ENCODE measurements around the gene VPS26C. TPM values are rescaled to one million over a fixed set of nuclear protein-coding genes. Genes with fewer than 3 reads are reported as not detected.
A peak's percentile ranks its signal among the peaks of the same experiment; 100 is the strongest.
"Not testable (repeated sequence)": the region's sequence is repeated elsewhere in the genome, so short reads cannot be mapped to it uniquely, and the experiment has no call there.

Gene VPS26C
- total RNA-seq: 27.7 TPM

DNA sequence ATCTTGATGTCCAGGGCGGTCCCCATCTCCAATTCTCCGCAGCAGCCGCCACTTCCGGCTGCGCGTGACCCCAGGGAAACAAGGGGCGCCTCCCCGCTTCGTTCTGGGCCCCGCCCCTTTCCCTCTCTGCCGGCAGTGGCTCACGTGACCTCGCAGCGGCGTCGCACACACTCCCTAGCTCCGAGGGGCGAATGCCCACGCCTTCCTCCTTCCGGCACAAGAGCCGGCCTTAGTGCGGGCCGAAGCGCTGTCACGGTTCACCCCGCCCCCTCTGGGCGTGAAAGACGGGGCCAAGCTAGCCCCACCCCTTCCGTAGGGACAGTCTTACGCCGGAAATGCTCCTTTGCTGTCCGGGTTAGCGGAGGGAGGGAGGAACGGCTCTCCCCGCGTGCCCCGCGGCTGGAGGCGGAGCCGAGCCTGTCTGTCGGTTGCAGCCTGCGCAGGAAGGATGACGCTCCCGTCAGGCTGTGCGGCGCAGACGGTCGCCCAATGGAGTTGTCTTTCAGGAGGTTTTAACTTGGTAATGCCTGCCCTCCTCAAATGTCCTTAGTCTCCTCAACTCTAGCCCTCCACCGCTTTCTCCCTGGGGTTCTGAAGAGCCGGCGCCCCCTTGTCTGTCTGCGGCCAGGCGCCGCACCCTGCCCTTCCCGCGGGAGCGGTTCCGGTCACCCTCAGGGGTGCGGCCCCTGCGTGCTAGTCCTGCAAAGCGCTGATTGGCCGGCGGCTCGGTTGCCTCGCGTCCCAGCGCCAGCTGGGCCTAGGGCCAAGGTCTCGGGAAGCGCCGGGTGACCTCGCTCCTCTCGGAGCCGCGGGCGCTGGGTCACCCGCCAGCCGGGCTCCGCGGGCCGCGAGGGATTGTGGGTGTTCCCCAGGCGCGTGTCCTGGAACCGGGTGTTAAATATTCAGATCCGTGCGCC, at the start of gene VPS26C:
VPS26C (minus strand) TSS at position 66 of the 917 bp plus-strand sequence; CDS start at position 26, 40 bp downstream.
- ATAC-seq (peak; percentile 91), DNase-seq (ENCODE audit: low spot score) (peak; percentile 99)

DNA sequence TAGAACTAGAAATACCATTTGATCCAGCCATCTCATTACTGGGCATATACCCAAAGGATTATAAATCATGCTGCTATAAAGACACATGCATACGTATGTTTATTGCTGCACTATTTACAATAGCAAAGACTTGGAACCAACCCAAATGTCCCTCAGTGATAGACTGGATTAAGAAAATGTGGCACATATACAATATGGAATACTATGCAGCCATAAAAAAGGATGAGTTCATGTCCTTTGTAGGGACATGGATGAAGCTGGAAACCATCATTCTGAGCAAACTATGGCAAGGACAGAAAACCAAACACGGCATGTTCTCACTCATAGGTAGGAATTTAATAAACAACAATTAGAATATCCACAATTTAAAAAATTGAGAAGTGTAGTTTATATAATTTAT, 48.9 kb upstream of the VPS26C start:
- DNase-seq (ENCODE audit: low spot score); ATAC-seq: not testable (repeated sequence)

DNA sequence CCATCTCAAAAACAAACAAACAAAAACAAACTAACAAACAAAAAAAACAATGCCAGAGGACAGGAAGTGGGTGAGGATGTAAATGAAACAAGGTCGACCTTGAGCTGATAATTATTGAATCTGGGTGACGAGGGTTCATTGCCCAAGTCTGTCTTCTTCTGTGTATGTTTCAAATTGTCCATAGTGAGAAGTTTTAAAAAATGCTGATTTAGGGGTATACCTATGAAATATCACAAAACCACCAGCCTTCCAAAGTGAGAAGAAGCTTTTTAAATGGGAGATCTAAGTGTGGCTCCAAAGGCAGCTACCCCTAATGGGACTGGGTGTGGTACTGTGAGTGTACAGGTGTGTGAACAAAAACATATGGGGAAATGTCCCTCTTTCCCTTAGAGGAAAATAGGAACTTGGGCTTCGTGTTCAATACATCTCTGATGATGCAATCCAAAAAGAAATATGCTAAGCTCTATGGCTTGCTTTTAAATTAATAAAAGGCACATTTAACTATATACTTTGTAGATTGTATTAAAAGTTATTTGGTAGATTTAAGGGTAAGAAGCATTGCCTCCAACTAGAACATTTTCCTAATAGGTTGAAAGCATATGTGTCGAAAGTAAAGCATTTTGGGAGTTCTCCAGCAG, 33.1 kb upstream of the VPS26C start:
- ATAC-seq (no peak), DNase-seq (ENCODE audit: low spot score) (no peak)

DNA sequence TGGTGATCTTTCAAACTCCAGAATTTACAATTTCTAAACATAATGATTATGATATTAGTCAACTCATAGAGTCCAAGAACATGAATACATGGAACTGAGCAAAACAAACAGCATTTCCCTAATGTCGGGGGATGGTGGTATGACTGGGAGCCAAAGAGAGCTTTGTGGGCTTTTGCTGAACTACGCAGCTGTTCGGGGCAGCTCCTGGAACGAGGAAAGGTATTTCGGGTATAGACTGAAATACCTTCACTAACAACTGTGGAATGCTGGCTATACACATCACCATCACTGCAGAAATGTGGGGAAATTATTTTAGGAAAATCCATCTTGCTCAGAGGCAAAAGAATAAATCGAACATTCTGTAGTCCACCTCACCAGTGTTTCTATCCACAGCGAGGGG, 30.2 kb upstream of the VPS26C start:
- DNase-seq (ENCODE audit: low spot score): no peak
- ATAC-seq: no peak

DNA sequence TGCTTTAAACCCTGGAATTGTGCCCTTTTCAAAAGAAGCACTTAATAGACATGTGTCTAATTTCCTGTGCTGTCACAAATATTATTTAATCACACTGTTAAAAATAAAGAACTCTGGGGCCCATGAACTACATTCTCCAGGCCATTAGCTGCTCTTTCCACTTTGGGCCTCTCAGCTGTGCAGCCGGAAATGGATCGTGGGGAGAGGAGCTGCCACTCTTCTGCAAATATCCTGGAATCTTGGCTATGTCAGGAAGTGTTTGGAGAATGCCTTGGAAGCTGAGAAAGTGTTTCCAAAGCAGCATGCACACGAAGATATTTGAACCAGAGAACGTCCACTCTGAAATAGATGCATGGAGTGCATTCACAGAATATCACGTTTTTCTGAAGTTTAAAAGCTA, 27.5 kb upstream of the VPS26C start:
- ATAC-seq: no peak

DNA sequence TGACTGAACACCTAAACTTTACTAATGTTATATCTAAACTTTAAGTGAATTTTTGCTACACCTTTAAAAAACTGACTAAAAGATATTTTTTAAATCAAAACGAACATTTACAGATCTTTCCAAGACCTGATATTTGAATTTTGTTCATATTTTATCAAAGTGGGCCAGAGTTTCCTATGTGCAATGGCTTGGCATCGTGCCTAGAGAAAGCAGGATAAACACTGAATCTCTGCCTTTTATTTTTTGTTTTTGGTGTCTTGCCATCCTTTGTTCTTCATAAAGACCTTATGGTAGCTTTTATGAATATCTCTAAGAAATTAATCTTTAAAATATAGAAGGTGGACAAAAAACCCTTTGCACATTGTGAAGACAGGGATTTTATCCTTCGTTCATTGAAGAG, 25.8 kb upstream of the VPS26C start:
- DNase-seq (ENCODE audit: low spot score) (no peak), ATAC-seq (no peak)

More for the DNA sequence above, 27.5 kb upstream of the VPS26C start:
- no peak for DNase-seq (ENCODE audit: low spot score)

DNA sequence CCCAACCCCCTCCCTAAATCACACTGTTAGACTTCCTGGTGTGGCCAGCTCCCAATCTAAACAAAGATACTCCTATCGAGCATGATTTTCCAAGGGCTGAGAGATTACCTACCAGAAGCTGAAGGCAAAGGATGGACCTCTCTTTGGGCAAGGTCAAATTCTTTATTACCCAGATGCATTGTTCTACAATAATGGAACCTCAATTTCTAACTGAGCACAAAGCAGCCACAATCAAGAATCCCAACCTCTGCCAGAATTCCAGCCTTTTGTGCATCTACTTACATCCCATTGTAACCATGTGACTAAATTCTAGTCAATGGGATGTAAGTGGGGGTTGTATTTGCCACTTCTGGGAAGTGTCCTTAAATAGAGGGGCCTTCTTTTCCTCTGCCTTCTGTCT, 24.9 kb upstream of the VPS26C start:
- no peak for DNase-seq (ENCODE audit: low spot score)
- ATAC-seq: no peak

DNA sequence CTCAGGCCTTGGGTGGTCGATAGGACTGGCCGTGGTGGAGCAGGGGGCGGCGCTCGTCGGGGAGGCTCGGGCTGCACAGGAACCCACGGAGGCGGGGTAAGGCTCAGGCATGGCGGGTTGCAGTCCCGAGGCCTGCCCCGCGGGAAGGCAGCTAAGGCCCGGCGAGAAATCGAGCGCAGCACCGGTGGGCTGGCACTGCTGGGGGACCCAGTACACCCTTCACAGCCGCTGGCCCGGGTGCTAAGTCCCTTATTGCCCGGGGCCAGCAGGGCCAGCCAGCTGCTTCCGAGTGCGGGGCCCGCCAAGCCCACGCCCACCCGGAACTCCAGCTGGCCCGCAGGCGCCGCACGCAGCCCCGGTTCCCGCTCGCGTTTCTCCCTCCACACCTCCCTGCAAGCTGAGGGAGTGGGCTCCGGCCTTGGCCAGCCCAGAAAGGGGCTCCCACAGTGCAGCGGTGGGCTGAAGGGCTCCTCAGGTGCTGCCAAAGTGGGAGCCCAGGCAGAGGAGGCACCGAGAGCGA, 16.1 kb upstream of the VPS26C start:
- not testable (repeated sequence) for ATAC-seq
- DNase-seq (ENCODE audit: low spot score): peak; percentile 28

DNA sequence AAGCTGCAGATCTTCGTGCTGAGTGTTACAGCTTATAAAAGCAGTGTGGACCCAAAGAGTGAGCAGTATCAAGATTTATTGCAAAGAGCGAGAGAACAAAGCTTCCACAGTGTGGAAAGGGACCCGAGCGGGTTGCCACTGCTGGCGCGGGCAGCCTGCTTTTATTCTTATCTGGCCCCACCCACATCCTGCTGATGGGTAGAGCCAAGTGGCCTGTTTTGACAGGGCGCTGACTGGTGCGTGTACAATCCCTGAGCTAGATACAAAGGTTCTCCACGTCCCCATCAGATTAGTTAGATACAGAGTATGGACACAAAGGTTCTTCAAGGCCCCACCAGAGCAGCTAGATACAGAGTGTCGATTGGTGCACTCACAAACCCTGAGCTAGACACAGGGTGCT, 15.5 kb upstream of the VPS26C start:
- DNase-seq (ENCODE audit: low spot score): peak; percentile 10
- not testable (repeated sequence) for ATAC-seq

DNA sequence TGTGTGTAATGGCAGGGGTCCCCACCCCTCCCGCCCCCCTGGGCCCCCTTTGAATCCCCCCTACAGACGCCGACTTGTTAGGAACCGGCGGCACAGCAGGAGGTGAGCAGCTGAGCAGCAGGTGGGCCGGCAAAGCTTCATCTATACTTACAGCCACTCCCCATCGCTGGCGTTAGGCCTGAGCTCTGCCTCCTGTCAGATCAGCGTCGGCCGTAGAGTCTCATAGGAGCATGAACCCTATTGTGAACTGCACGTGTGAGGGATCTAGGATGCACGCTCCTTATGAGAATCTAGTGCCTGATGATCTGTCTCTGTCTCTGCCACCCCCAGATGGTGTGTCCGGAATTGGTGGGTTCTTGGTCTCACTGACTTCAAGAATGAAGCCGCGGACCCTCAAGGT, 14.9 kb upstream of the VPS26C start:
- ATAC-seq (no peak), DNase-seq (ENCODE audit: low spot score) (peak; percentile 16)

DNA sequence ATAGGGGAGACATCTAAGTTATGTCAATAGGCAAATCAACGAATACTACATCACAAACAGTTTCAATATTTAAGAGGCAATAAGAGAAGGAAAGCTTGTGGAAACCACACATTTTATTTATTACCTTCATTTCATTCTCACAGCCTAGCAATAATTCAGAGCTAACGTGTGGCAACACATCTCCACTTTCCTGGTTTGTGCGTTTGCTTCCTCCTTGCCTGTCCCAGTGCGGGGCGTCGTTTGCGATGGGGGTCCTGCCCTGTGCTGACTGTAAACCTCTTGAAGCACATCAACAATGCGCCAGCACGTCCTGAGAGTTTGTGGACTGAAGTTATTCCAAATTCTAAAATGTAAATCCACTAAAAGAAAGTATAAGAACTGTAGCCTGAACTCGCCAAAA, 14.4 kb upstream of the VPS26C start:
- ATAC-seq: no peak
- no peak for DNase-seq (ENCODE audit: low spot score)

DNA sequence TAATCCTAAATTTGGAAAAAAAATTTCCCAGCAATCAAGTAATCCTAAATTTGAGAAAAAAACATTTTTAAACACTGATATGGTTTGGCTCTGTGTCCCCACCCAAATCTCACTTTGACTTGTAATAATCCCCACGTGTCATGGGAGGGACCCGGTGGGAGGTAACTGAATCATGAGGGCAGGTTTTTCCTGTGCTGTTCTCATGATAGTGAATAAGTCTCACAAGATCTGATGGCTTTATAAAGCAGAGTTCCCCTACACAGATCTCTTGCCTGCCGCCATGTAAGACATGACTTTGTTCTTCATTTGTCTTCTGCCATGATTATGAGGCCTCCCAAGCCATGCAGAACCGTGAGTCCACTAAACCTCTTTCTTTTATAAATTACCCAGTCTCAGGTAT, 12.1 kb upstream of the VPS26C start:
- DNase-seq (ENCODE audit: low spot score); ATAC-seq: not testable (repeated sequence)

DNA sequence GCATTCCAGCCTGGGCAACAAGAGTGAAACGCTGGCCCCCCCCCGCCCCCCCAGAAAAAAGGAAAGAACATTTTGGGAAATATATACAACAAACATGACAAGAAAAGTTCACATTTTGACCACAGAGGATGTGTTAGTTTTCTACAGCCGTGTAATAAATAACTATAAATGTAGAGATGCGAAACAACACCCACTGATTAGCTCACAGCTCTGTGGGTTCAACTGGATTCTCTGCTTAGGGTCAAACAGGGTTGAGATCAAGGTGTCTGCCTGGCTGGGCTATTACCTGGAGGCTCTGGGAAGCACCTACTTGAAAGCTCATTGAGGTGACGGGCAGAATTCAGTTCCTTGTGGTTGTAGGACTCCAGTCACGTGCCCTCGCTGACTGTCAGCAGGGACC, 11.1 kb upstream of the VPS26C start:
- ATAC-seq: no peak

DNA sequence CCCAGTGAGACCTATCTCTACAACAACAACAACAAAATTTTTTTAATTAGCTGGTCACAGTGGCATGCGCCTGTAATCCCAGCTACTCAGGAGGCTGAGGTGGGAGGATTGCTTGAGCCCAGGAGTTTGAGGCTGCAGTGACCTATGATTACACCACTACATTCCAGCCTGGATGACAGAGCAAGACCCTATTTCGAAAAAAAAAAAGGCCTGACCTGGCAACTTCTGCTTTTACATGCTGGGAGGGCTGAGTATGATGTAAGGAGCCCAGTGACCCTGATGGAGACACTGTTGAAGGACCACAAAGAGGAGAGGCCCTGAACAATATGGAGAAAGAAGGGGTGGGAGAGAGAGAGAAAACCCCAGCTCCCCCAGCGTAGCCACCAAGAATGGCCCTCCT, 9.2 kb upstream of the VPS26C start:
- no peak for DNase-seq (ENCODE audit: low spot score)
- no peak for ATAC-seq

More for the DNA sequence above, 11.1 kb upstream of the VPS26C start:
- DNase-seq (ENCODE audit: low spot score): no peak

DNA sequence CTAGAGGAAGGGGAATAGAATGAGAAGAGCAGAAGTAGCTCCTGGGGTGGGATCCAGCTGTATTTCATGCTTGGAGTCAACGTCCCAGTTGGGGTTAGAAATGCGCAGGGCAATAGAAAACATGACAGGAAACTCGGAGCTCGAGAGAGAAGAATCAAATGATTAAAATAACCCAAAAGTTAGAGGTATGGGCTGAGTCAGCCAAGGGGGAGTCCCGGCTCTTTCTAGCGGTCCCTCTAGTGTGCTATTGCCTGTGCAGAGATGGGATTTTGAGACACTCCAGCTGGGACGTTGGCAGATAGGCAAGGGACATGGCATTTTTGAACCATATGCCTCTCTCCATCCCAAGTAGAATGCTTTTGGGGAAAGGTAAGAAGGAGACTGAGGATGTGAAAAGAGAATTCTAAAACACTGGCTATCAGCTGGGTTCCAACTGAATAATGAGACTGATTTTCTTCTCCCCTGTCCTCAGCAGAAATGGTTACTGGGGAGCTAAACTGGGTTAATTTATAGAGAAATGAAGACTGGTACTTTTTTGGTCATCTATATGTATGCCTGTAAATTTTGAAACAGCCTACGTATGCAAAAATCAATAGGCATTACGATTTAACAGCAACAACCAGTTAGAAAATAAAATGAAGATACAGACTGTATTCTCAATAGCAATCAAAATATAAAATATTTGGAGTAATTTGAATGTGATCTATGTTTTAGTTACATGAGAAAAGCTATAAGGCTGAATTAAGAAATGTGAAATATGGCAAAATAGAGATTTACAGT, 7.0 kb upstream of the VPS26C start:
- DNase-seq (ENCODE audit: low spot score) (no peak), ATAC-seq (no peak)

DNA sequence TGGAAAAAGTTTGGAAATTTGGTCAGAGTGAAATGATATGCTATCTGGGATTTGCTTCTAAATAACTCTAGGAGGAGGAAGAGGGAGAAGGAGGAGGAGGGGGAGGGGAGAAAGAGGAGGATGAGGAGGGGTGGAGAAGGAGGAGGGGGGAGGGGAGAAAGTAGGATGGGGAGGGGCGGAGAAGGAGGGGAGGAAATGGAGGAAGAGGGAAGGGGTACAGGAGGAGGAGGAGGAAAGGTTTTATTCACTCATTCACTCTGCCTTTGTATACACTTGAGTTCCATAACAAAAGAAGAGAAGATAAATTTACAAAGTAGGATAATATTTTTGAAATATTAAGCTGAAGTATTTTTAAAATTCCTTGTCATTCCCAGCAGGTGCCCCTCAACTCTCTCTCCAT, 6.3 kb upstream of the VPS26C start:
- DNase-seq (ENCODE audit: low spot score): no peak
- ATAC-seq: no peak

DNA sequence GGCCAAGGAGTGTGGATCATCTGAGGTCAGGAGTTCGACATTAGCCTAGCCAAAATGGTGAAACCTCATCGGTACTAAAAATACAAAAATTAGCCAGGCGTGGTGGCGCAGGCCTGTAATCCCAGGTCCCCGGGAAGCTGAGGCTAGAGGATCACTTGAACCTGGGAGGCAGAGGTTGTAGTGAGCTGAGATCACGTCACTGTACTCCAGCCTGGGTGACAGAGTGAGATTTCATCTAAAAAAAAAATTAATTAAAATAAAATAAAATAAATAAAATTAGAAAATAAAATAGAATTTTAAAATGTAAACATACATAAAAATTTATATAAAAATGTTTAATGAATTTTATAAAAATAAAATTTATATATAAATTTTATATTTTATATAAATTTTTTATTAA, 5.8 kb upstream of the VPS26C start:
- ATAC-seq (no peak), DNase-seq (ENCODE audit: low spot score) (no peak)

DNA sequence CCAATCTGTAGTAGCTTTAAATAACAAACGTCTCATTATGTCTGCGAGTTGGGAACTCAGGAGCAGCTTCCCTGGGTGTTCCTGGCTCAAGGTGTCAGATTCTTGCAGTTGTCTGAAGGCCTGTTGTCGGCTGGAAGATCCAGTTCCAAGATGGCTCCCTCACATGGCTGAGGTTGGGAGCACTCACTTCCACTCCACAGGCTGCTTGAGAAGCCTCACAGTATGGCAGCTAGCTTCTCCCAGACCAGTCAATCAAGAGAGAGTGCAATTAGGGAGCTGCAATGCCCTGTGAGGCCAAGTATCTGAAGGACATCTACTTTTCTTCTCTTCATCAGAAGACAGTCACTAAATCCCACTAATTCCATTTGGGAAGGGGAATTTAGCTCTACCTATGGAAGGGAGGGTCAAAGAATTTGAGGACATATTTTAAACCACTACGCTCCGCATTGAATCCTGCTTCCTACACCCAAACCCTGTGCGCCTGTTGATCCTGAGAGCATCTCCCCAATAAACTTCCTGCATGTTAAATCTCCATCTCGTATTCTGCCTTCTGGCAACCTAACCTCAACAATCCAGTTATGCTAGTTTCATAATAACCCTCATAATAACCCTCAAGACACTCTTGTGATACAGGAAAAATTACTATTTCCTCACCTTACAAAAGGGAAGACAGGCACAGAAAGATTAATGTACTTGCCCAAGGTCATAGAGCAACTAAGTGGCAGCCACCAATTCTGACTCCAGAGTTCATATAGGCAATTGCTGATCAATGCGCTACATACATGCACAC, 3.6 kb upstream of the VPS26C start:
- ATAC-seq: no peak
- no peak for DNase-seq (ENCODE audit: low spot score)

DNA sequence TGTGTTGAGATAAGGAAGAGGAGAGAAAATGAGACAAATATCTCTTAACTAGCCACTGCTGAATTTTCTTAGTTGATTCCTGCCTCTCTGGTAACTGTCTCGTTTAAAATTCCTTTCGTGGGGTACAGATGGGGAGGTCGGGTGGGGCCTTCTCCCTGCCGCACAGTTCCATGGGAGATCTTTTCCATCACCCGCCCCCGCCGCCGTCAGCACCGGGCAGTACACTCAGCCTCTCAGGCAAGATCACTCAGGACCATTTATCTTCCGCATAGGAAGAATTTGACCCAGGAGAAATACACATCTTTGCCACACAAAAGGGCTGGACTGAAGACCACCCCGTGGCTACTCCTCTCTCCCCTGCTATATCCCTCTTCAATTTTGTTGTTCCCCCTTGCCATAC, 2.3 kb upstream of the VPS26C start:
- DNase-seq (ENCODE audit: low spot score): no peak
- ATAC-seq: no peak

DNA sequence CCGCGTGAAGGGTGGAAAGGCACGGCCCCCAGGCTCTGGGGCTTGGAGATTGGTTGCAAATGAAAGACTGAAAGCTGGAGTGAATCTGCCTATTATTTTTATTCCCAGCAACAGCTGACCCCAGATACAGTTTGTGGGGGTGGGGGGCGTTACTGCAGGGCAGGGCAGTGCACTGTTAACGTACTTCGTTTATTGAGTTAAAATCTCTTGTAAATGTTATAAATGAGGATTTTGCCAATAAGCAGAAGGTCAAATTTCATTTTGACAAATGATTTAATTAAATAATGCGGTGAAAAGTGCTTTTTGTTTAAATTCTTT, 1.0 kb upstream of the VPS26C start:
- ATAC-seq (no peak), DNase-seq (ENCODE audit: low spot score) (no peak)
